HepG2 (cell line): Measurements from ENCODE around the gene CLDN14. TPM values are rescaled to one million over a fixed set of nuclear protein-coding genes. Genes with fewer than 3 reads are reported as not detected.

ENCODE experiments used
- ATAC-seq: fragments of 200-7000 bp; cut with Tn5 transposase; 3 replicates; pipeline ENCODE4 v1.9.1; 2020; ENCODE audit warnings: mild to moderate bottlenecking, moderate library complexity
- BruUV-seq: library from RNA; stranded (reverse); fragments of 400-500 nt; replicated peaks from 2 replicates; lab custom pipeline; 2021; lab: Mats Ljungman, UMichigan
- CTCF ChIA-PET: fragments of 300-600 bp; formaldehyde crosslinking; extraction: SDS; loops from one replicate; lab custom pipeline; 2021; ENCODE audit warnings: low total read pairs, inconsistent platforms, low intra/inter-chr PET ratio; lab: Yijun Ruan, JAX
- POLR2A ChIA-PET: fragments of 350-600 bp; sonication (Branson Sonifier 250); formaldehyde crosslinking; loops from one replicate; lab custom pipeline; 2020; ENCODE audit warnings: antibody characterized with exemption, inconsistent platforms; lab: Yijun Ruan, JAX
- DNase-seq: peaks from one replicate; pipeline ENCODE4 v3.0.0-alpha.2; 2015; ENCODE audit warnings: low spot score
- FAIRE-seq: peaks from 3 replicates; lab custom pipeline; 2011; peaks lifted over from hg19 to GRCh38; lab: Jason Lieb, UNC
- H2AFZ ChIP-seq: one replicate; pipeline ENCODE4 v1.6.1; 2011; ENCODE audit warnings: low read length, inconsistent platforms
- H3K27ac ChIP-seq: fragments of 300-600 bp; 3 replicates; pipeline ENCODE4 v1.8.0; 2011; ENCODE audit warnings: mixed run types, mild to moderate bottlenecking, mixed read lengths, low read length, inconsistent platforms; ENCODE audit not compliant: insufficient read depth; ENCODE audit errors: extremely low read length
- H3K27me3 ChIP-seq, 2 experiments: fragments of 200-600 bp in 1 of 2; 2 replicates in 1 of 2; 3 replicates in 1 of 2; pipeline versions ENCODE4 v1.6.0 to v1.8.0; 2011; ENCODE audit warnings: low read length in 2 of 2, mild to moderate bottlenecking in 2 of 2, moderate library complexity in 2 of 2, inconsistent platforms in 1 of 2; ENCODE audit not compliant: insufficient read depth in 2 of 2, control insufficient read depth in 1 of 2
- H3K36me3 ChIP-seq, 2 experiments: fragments of 200-600 bp in 1 of 2; replicated peaks in 1 of 2; 2 replicates in 1 of 2; 3 replicates in 1 of 2; pipeline versions ENCODE4 v1.5.1 to v1.8.0; 2011; ENCODE audit warnings: low read length in 2 of 2, inconsistent platforms in 1 of 2; ENCODE audit not compliant: insufficient read depth in 2 of 2, control insufficient read depth in 1 of 2
- H3K4me1 ChIP-seq: 2 replicates; pipeline ENCODE4 v1.5.1; 2012; ENCODE audit warnings: low read length, inconsistent platforms; ENCODE audit not compliant: insufficient read depth
- H3K4me2 ChIP-seq: 2 replicates; pipeline ENCODE4 v1.6.0; 2011; ENCODE audit warnings: low read depth, low read length, inconsistent platforms
- H3K4me3 ChIP-seq, 3 experiments: fragments of 200-600 bp in 1 of 3; sonication (generic), shearing (Covaris generic) in 1 of 3; replicated peaks in 1 of 3; 2 replicates each; pipeline ENCODE4 v1.5.1; 2011 to 2016; ENCODE audit warnings: low read length in 3 of 3, inconsistent platforms in 2 of 3, low read depth in 2 of 3, mild to moderate bottlenecking in 2 of 3, control low read depth in 1 of 3, mixed read lengths in 1 of 3; ENCODE audit not compliant: insufficient read depth in 1 of 3
- H3K79me2 ChIP-seq: one replicate; pipeline ENCODE4 v1.6.1; 2011; ENCODE audit warnings: low read length, inconsistent platforms; ENCODE audit not compliant: insufficient read depth
- H3K9ac ChIP-seq: 2 replicates; pipeline ENCODE4 v1.6.0; 2011; ENCODE audit warnings: mild to moderate bottlenecking, low read depth, low read length, inconsistent platforms; ENCODE audit not compliant: insufficient read depth
- H3K9me3 ChIP-seq: 2 replicates; pipeline ENCODE4 v1.5.1; 2012; ENCODE audit warnings: mild to moderate bottlenecking, low read length
- H4K20me1 ChIP-seq: 2 replicates; pipeline ENCODE4 v1.6.0; 2011; ENCODE audit warnings: inconsistent platforms, mild to moderate bottlenecking, low read length, moderate library complexity; ENCODE audit not compliant: insufficient read depth
- CBX1 ChIP-seq: IDR thresholded peaks from one replicate; pipeline ENCODE4 v1.6.1; 2016; ENCODE audit warnings: antibody characterized with exemption, low read depth
- DNMT3B ChIP-seq: conservative IDR thresholded peaks from 2 replicates; pipeline ENCODE4 v1.6.1; 2016; ENCODE audit warnings: missing biosample characterization, control low read depth
- HNF4A ChIP-seq: sonication (generic); formaldehyde crosslinking; IDR thresholded peaks from 2 replicates; pipeline ENCODE4 v1.4.0; 2020; ENCODE audit warnings: missing genetic modification reagents
- HOXA7 ChIP-seq: sonication (generic); formaldehyde crosslinking; IDR thresholded peaks from 2 replicates; pipeline ENCODE4 v1.8.1; 2022; ENCODE audit warnings: mild to moderate bottlenecking, missing genetic modification reagents, moderate library complexity
- KLF12 ChIP-seq: sonication (generic); formaldehyde crosslinking; IDR thresholded peaks from 2 replicates; pipeline ENCODE4 v1.4.0; 2020; ENCODE audit warnings: missing genetic modification reagents, borderline replicate concordance
- PHF5A ChIP-seq: IDR thresholded peaks from one replicate; pipeline ENCODE4 v1.6.1; 2018; ENCODE audit warnings: low read depth, missing genetic modification reagents; ENCODE audit not compliant: unreplicated experiment
- PPARG ChIP-seq: conservative IDR thresholded peaks from 2 replicates; pipeline ENCODE4 v1.6.1; 2016; ENCODE audit warnings: missing biosample characterization, missing genetic modification reagents
- SATB2 ChIP-seq: sonication (generic); formaldehyde crosslinking; IDR thresholded peaks from 2 replicates; pipeline ENCODE4 v1.5.0; 2020; ENCODE audit warnings: missing genetic modification reagents
- SRSF4 ChIP-seq: fragments of 200-400 bp; formaldehyde crosslinking; IDR thresholded peaks from one replicate; pipeline ENCODE4 v1.6.1; 2018; ENCODE audit warnings: mild to moderate bottlenecking, low read depth, low read length, moderate library complexity; ENCODE audit not compliant: poor library complexity, severe bottlenecking
- ZFP37 ChIP-seq: sonication (generic); formaldehyde crosslinking; IDR thresholded peaks from 2 replicates; pipeline ENCODE4 v1.4.0; 2020; ENCODE audit warnings: missing genetic modification reagents, borderline replicate concordance
- ZNF383 ChIP-seq: sonication (generic); formaldehyde crosslinking; IDR thresholded peaks from 2 replicates; pipeline ENCODE4 v1.4.0; 2020; ENCODE audit warnings: missing genetic modification reagents, mild to moderate bottlenecking, borderline replicate concordance
- WGBS: methylation state at CpG from one replicate; pipeline ENCODE4 v1.1.6; 2017; ENCODE audit warnings: low lambda C conversion rate; 5-methylcytosine and 5-hydroxymethylcytosine counted together
- in situ Hi-C: cut with HindIII; loops from 2 replicates; pipeline ENCODE4 v1.10.0; 2017; ENCODE audit warnings: low pct_unique_long_range_greater_than_20kb; ENCODE audit not compliant: extremely low pct_ligation_motif_present
- intact Hi-C: fragments of 100-400 bp; cut with micrococcal nuclease; formaldehyde crosslinking; loops from one replicate; pipeline ENCODE4 v1.10.0; 2022; ENCODE audit not compliant: unreplicated experiment
- polyA plus RNA-seq, 8 experiments: library from polyadenylated mRNA; depleted of rRNA in 3 of 8; stranded (reverse) in 7 of 8; unstranded in 1 of 8; fragments of >200 nt; fragmentation: Illumina TruSeq in 4 of 8; extraction: Trizol in 4 of 8; gene quantifications; 2 replicates each; pipeline versions ENCODE4 v1.2.1 to v1.2.3, GENCODE V29; 2011 to 2016; ENCODE audit warnings: low read depth in 4 of 8, missing spikeins in 1 of 8, mixed read lengths in 1 of 8; ENCODE audit not compliant: insufficient read depth in 1 of 8
- total RNA-seq, 5 experiments: library from RNA; depleted of rRNA; stranded (reverse); fragments of >200 nt; fragmentation: Illumina TruSeq; extraction: Trizol; gene quantifications; 2 replicates each; pipeline ENCODE4 v1.2.3, GENCODE V29; 2016; ENCODE audit warnings: low read depth in 1 of 5
- TF ChIP-seq, protein P1 (sequence below): sonication (generic); formaldehyde crosslinking; IDR thresholded peaks from 2 replicates; pipeline ENCODE4 v1.5.0; 2020; ENCODE audit warnings: missing genetic modification reagents

The CLDN14 gene
- total and polyA plus RNA-seq, 2 of the 13 experiments (the other 11 are each of a cell fraction or from before 2014, with no cell fraction given): 1.1 to 1.4 TPM

GRCh38 chr21:36436829-36437744 is 42.8 kb downstream of the CLDN14 start:
- Histone ChIP-seq H3K4me2 (no peak overlapping the region), H3K36me3 (no peaks in the 10 kb centered on the region)
- in situ Hi-C loops: no loop called here
- ATAC-seq: no peak
- no peak for TF ChIP-seq SATB2 (CRISPR knock-in tag)
- no peak for TF ChIP-seq PPARG (CRISPR knock-in tag)
- no peak for TF ChIP-seq SRSF4
- TF ChIP-seq, protein P1, sequence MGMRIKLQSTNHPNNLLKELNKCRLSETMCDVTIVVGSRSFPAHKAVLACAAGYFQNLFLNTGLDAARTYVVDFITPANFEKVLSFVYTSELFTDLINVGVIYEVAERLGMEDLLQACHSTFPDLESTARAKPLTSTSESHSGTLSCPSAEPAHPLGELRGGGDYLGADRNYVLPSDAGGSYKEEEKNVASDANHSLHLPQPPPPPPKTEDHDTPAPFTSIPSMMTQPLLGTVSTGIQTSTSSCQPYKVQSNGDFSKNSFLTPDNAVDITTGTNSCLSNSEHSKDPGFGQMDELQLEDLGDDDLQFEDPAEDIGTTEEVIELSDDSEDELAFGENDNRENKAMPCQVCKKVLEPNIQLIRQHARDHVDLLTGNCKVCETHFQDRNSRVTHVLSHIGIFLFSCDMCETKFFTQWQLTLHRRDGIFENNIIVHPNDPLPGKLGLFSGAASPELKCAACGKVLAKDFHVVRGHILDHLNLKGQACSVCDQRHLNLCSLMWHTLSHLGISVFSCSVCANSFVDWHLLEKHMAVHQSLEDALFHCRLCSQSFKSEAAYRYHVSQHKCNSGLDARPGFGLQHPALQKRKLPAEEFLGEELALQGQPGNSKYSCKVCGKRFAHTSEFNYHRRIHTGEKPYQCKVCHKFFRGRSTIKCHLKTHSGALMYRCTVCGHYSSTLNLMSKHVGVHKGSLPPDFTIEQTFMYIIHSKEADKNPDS (CRISPR knock-in tag): no peak
- TF ChIP-seq DNMT3B (CRISPR knock-in tag): no peak
- TF ChIP-seq PHF5A (CRISPR knock-in tag): no peak
- TF ChIP-seq ZNF383: no peak
- TF ChIP-seq CBX1: no peak
- no peak for TF ChIP-seq ZFP37 (CRISPR knock-in tag)
- TF ChIP-seq HNF4A (CRISPR knock-in tag): no peak
- TF ChIP-seq KLF12 (CRISPR knock-in tag): no peak
- no peak for TF ChIP-seq HOXA7 (CRISPR knock-in tag)
- TF ChIP-seq, all 625 proteins: peak for 0
- Histone ChIP-seq H3K9ac (no peak overlapping the region), H3K4me1 (peaks cover 24% of the 10 kb centered on the region), H3K27ac (no peak overlapping the region), H4K20me1 (no peaks in the 10 kb centered on the region), H3K27me3 (no peaks in the 10 kb centered on the region), H2AFZ (no peak overlapping the region), H3K9me3 (no peaks in the 10 kb centered on the region), H3K4me3 (no peak overlapping the region), H3K79me2 (no peaks in the 10 kb centered on the region)
- no TSS peak for BruUV-seq
- CTCF ChIA-PET: no interaction called here
- intact Hi-C loops: no loop called here
- no peak for DNase-seq
- 31% methylated on average over 5 of the region's 5 CpGs for WGBS
- no peak for FAIRE-seq
- POLR2A ChIA-PET: no interaction called here
